A673 (cell line): Measurements from ENCODE around the gene TEP1. TPM values are rescaled to one million over a fixed set of nuclear protein-coding genes. Genes with fewer than 3 reads are reported as not detected.

Experiments used
- BruUV-seq: library from RNA; stranded (reverse); fragments of 400-500 nt; replicated peaks from 2 replicates; lab custom pipeline; 2021; lab: Mats Ljungman, UMichigan
- CTCF ChIA-PET: fragments of 300-600 bp; sonication (Branson Sonifier 250); formaldehyde crosslinking; loops from one replicate; lab custom pipeline; 2022; ENCODE audit warnings: antibody characterized with exemption; lab: Charles Lee
- POLR2A ChIA-PET: fragments of 300-600 bp; sonication (Branson Sonifier 250); formaldehyde crosslinking; loops from one replicate; lab custom pipeline; 2022; ENCODE audit warnings: antibody characterized with exemption; ENCODE audit not compliant: low non-redundant PET; lab: Charles Lee
- DNase-seq: peaks from one replicate; pipeline ENCODE4 v3.0.0-alpha.2; 2015; ENCODE audit warnings: low spot score
- H3K27ac ChIP-seq: fragments of 200-600 bp; sonication (generic); 2 replicates; pipeline ENCODE4 v1.5.1; 2016; ENCODE audit warnings: mixed run types, low read depth, mild to moderate bottlenecking, mixed read lengths, antibody characterized with exemption, low read length; ENCODE audit not compliant: poor library complexity, severe bottlenecking
- H3K27me3 ChIP-seq: fragments of 200-600 bp; sonication (generic); replicated peaks from 2 replicates; pipeline ENCODE4 v1.6.1; 2017; ENCODE audit warnings: mixed run types, low read depth, mild to moderate bottlenecking, mixed read lengths, antibody characterized with exemption, low read length; ENCODE audit not compliant: insufficient read depth, poor library complexity
- H3K36me3 ChIP-seq: fragments of 200-600 bp; sonication (generic); 2 replicates; pipeline ENCODE4 v1.6.1; 2016; ENCODE audit warnings: mixed run types, mild to moderate bottlenecking, mixed read lengths, antibody characterized with exemption, low read length; ENCODE audit not compliant: insufficient read depth, poor library complexity, severe bottlenecking
- H3K4me1 ChIP-seq: fragments of 200-600 bp; sonication (generic); 2 replicates; pipeline ENCODE4 v1.6.1; 2017; ENCODE audit warnings: mixed run types, mild to moderate bottlenecking, mixed read lengths, antibody characterized with exemption, low read length; ENCODE audit not compliant: insufficient read depth, poor library complexity, severe bottlenecking
- H3K4me3 ChIP-seq: fragments of 200-600 bp; sonication (generic); 2 replicates; pipeline ENCODE4 v1.5.1; 2016; ENCODE audit warnings: low read depth, mixed run types, mild to moderate bottlenecking, mixed read lengths, low read length; ENCODE audit not compliant: poor library complexity, severe bottlenecking
- H3K9me3 ChIP-seq: fragments of 200-600 bp; sonication (generic); 2 replicates; pipeline ENCODE4 v1.6.1; 2016; ENCODE audit warnings: mixed run types, low read depth, mild to moderate bottlenecking, mixed read lengths, antibody characterized with exemption, low read length; ENCODE audit not compliant: poor library complexity, severe bottlenecking
- EZH2 ChIP-seq: fragments of 200-600 bp; sonication (generic); IDR thresholded peaks from 2 replicates; pipeline ENCODE4 v1.6.1; 2017; ENCODE audit warnings: borderline replicate concordance, low read depth, mild to moderate bottlenecking, mixed read lengths, antibody characterized with exemption, low read length; ENCODE audit not compliant: poor library complexity, severe bottlenecking
- intact Hi-C: fragments of 100-400 bp; cut with micrococcal nuclease; formaldehyde crosslinking; loops from one replicate; pipeline ENCODE4 v1.10.0; 2022; ENCODE audit not compliant: unreplicated experiment
- total RNA-seq: library from RNA; stranded (reverse); gene quantifications from 2 replicates; pipeline ENCODE4 v1.2.3, GENCODE V29; 2021
- TF ChIP-seq, protein P1 (sequence below): fragments of 300-800, 200-600 bp; sonication (generic); conservative IDR thresholded peaks from 2 replicates; pipeline ENCODE4 v1.5.1; 2017; ENCODE audit warnings: low read depth, mild to moderate bottlenecking, antibody characterized with exemption, low read length, moderate library complexity, mixed read lengths

The TEP1 gene
- total RNA-seq, 1 experiment from 2014 or later, result 12.3 TPM

DNA sequence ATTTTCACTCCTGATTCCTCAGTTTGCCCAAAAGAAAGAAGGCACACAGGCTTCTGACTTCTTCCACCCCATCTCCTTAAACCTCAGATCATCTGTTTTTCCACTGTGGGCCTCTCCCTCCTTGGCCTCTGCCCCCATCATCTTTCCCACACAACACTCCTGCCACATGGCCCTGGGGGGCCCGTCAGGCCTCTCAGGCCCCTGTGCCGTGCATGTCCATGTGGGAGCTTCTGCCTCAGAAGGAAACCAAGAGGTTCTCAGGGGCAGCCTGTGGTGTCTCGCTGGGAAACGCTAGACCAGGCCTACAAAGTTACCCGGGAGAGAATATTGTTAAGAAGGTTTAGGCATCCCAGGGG is 14.7 kb upstream of the TEP1 start:
- no peak overlapping the region for H3K27ac ChIP-seq
- no peak for DNase-seq
- no TSS peak for BruUV-seq
- intact Hi-C loops, result no loop called here
- H3K27me3 ChIP-seq, result no peaks in the 10 kb centered on the region
- no peaks in the 10 kb centered on the region for H3K9me3 ChIP-seq
- POLR2A ChIA-PET, result no interaction called here
- CTCF ChIA-PET, result no interaction called here
- no peaks in the 10 kb centered on the region for H3K36me3 ChIP-seq
- TF ChIP-seq, protein P1, sequence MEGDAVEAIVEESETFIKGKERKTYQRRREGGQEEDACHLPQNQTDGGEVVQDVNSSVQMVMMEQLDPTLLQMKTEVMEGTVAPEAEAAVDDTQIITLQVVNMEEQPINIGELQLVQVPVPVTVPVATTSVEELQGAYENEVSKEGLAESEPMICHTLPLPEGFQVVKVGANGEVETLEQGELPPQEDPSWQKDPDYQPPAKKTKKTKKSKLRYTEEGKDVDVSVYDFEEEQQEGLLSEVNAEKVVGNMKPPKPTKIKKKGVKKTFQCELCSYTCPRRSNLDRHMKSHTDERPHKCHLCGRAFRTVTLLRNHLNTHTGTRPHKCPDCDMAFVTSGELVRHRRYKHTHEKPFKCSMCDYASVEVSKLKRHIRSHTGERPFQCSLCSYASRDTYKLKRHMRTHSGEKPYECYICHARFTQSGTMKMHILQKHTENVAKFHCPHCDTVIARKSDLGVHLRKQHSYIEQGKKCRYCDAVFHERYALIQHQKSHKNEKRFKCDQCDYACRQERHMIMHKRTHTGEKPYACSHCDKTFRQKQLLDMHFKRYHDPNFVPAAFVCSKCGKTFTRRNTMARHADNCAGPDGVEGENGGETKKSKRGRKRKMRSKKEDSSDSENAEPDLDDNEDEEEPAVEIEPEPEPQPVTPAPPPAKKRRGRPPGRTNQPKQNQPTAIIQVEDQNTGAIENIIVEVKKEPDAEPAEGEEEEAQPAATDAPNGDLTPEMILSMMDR, result no peak
- no peak for TF ChIP-seq EZH2
- no peak overlapping the region for H3K4me3 ChIP-seq
- H3K4me1 ChIP-seq, result no peaks in the 10 kb centered on the region

DNA sequence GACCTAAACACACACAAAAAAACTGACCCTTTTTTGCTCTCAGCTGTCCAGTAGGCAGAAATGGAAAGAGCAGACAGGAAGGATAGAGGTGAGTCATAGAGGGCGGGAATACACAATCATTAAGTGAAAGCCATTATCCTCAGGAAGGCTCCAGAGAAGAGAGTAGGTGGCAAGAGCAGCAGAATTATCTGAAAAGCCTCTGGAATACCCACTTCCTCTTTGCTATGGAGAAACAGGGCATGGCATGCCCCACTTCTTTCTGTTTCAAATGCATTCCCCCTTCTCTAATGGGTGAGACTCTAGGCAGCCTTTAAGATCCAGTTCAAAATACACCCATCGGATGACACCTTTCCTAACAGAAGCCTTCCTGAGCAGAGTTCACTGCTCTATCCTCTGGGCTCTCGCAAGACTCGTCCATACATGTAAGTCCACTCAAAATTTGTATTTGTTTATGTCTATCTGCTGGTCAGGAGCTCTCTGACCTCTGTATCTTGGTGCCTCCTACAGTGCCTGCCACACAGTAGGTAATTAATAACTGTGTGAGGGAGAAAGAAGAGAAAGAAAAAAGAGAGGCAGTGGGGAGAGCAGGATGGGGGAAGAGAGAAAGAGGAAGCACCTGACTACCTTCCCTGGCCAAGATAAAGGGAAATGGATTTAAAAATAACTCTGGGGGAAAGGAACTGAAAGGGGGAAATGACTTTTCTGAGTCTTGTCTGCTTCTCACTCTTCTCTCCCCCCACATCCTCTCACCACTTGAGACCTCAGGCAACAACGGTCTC is 14.1 kb upstream of the TEP1 start:
- Histone ChIP-seq H3K4me3 (no peak overlapping the region), H3K4me1 (no peaks in the 10 kb centered on the region), H3K27ac (no peak overlapping the region), H3K36me3 (no peaks in the 10 kb centered on the region), H3K9me3 (no peaks in the 10 kb centered on the region), H3K27me3 (no peaks in the 10 kb centered on the region)
- intact Hi-C loops, result no loop called here
- peak; percentile 48 for DNase-seq
- no TSS peak for BruUV-seq
- CTCF ChIA-PET, result no interaction called here
- TF ChIP-seq EZH2, result no peak
- TF ChIP-seq, protein P1, result no peak
- POLR2A ChIA-PET, result no interaction called here

GRCh38 chr14:20424851-20425250 is 11.6 kb upstream of the TEP1 start:
- ChIA-PET CTCF (no interaction called here), POLR2A (no interaction called here)
- no peaks in the 10 kb centered on the region for H3K27me3 ChIP-seq
- no peaks in the 10 kb centered on the region for H3K9me3 ChIP-seq
- intact Hi-C loops, result no loop called here
- no peak for DNase-seq
- BruUV-seq, result no TSS peak
- no peak overlapping the region for H3K27ac ChIP-seq
- H3K4me1 ChIP-seq, result no peaks in the 10 kb centered on the region
- no peak for TF ChIP-seq EZH2
- TF ChIP-seq, protein P1, result no peak
- no peaks in the 10 kb centered on the region for H3K36me3 ChIP-seq
- no peak overlapping the region for H3K4me3 ChIP-seq
